Stimulated activated CD4-positive, alpha-beta T cell treated with anti-CD3 and anti-CD28 coated beads, Interleukin-1b, Interleukin-23, amount 100 ng/mL, for 24 hours (primary cell): ENCODE measurements around the gene HRH3.

Source experiments
- DNase-seq, 4 experiments: peaks; one replicate each; pipeline ENCODE4 v3.0.0-alpha.2; 2020; ENCODE audit warnings: low read depth in 4 of 4, low spot score in 1 of 4

The HRH3 gene

DNA sequence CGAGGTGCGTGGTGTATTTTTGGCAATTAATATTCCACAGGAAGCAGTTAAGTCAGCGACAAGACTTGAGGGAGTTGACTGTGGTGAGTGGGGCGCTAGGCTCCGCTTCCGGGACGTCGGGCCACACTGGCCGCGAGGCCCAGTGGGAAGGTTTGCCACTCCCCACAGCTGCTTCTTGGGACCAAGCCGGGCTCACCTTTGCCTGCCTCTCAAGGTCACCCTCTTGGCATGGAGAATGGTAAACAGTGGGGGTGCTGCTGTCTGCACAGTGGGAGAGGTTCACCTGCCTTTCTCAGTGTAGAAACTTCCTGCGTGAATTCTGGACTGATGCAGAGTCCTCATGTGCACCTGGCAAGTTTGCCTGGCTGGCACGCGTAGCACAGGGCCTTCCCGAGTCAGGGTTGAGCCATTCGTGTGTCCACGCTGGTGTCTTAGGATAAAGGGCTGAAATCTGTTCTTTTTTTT is 24.6 kb upstream of the HRH3 start:
- DNase-seq = no peak

DNA sequence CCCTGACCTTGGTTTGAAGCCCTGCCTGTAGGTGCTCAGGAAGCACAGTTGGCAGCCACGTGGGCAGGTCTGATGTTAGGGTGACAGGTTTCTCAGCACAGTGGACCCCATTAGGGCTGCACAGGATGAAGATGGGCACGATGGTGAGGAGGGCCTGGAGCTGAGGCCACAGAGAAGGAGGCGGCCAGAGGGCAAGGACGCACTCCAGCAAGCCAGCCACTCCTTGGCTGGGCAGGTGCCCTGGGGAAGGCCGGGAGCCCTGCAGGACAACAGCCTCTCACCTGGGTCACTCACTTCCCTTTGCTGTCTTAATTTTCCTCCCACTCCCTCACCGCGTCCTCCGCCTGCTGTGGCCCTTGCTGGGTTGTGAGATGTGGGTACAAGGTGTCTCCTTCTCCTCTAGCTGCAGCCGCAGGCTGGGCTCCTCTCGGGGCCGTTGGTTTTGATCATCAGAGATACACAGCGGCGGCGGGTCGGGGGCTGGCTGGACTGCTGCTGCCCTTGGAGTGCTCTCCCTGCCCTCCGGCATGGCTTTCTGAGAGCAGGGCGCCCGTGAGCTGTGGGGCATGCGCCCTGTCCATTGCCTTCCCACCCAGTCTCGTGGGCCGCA is 23.9 kb upstream of the HRH3 start:
- no peak for DNase-seq

DNA sequence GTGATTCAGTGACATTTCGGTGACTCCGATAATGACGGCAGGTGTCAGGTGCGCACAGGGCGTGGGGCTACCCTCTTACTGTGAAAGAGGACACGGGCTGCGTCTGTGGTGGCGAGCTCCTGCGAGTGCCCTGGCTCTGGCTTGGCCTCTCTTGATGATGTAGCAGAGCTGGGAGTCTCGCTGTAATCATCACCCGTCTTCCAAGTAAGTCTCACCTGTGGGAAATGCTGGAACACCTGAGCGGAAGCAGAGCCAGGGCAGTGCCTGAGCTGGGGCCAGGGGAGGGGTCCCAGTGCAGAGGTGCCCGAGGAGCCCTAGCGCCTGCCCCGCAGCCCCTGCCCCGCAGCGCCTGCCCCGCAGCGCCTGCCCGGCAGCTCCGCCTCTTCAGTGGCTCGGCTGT is 23.0 kb upstream of the HRH3 start:
- DNase-seq = no peak

DNA sequence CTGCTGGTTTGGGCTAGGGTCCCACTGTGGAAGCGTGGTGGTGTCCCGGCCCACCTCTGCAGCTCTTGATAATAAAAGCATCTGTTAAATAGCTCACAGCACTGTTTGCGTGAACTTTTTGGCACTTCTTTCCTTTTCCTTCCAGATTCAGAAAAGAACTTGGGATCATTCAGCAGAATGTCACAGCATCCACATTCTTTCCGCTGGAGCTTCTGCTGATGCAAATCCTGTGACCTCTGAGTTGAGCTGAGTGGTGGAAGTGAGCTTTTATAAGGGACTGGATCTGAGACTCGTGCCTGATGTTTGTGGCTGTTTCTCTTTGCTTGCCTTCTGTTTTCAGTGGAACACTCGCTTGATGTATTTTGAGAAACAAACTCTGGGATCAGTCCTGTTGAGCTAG is 22.1 kb upstream of the HRH3 start:
- no peak for DNase-seq

DNA sequence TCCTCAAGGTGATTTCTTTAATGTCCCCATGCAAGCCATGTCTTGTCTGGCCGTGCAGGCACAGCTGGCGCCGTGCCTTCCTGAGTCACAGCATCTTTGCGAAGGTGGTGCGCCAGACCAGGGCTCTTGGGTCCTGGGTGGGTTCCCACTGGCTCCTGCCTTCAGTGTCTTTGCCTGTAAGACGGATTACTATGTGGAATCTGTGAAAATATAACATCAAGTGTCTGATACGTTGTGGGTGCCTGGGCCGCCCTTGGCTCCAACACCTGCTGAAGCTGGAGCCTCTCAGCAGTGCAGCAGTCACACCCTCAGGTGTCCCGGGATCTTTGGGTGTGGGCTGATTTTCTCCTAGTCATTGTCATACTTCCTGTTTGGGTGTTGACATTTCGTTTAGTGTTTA is 21.4 kb upstream of the HRH3 start:
- no peak for DNase-seq

DNA sequence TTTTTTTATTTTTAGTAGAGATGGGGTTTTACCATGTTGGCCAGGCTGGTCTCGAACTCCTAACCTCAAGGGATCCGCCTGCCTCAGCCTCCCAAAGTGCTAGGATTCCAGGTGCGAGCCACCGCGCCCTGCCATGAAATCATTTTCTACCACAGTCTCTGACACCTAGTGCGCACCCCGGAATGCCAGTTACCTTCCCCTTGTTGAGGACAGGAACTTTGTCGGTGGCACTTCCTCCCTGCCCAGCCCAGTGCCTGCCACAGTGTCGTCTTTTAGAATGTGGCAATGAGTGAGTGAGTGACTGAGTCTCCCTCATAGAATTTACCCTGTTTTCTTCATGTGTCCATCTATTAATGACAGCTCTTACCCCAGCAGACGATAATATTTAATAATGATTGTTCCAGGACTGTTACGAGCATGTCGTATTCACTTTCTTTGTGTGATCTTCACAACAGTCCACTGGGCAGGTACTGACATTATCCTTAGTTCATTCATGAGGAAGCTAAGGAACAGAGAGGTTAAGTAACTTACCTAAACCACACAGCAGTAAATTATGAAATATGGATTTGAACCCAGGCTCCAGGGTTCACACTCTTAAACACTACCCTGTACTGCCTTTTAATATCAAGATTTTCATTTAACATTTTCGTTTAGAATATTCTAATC is 20.1 kb upstream of the HRH3 start:
- DNase-seq = no peak

DNA sequence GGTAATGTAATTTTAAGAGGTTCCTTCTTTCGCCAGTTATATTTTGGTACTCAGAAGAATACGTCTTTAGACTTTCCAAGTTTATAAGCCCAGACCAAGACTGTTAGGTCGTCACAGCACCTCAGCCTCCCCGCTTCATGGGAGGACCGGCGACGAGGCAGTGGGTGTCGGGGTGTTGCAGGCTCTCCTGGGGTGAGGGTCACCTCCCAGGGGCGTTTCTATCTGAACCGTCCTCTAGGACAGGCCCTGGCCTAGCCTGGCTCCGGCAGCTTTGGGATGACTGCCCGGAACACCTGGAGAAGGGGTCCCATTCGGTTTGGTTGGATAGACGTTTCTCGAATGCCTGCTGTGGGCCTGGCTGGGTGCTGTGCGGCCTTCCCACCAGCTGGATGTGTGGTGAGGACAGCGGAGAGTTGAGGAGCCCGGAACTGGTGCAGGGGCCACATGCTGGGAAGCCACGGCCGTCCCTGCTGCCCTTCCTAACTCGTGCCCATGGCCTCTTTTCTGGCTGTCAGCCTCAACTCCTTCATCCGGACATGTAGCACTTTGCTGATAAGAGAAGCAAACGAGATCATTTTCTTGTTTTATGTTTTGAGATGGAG is 19.3 kb upstream of the HRH3 start:
- no peak for DNase-seq

DNA sequence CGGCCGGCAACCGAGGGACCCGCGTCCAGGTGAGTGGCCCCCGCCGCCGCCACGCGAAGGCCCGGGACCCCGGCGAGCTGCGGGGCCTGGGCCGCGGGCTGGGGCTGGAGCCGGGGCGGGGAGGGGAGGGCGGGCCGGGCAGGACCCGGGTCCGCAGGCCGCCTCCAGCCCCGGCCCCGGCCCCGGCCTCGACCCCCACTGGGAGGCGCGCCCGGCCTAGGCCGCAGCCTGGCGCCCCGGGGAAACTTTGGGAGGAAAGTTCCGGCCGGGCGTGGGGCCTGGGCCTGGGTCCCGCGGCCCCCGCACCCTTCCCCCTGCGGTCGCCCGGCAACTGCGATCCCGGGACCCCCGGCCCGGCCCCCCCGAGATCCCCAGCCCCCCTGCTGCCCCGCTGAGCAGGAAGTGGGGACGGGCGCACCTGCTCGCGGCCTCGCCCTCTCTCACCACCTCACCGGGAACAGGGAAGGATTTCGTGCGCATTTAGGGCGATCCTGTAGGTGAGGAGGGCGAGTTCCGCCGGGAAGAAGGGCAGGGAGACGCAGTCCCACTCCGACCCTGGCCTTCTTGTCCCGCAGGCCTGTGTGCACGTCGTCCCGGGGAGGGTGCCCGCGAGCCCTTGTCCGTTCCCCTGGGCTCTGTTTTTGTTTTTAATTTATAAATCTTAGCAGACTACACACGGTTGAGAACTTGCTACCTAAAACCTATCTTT is 18.6 kb upstream of the HRH3 start:
- no peak for DNase-seq

DNA sequence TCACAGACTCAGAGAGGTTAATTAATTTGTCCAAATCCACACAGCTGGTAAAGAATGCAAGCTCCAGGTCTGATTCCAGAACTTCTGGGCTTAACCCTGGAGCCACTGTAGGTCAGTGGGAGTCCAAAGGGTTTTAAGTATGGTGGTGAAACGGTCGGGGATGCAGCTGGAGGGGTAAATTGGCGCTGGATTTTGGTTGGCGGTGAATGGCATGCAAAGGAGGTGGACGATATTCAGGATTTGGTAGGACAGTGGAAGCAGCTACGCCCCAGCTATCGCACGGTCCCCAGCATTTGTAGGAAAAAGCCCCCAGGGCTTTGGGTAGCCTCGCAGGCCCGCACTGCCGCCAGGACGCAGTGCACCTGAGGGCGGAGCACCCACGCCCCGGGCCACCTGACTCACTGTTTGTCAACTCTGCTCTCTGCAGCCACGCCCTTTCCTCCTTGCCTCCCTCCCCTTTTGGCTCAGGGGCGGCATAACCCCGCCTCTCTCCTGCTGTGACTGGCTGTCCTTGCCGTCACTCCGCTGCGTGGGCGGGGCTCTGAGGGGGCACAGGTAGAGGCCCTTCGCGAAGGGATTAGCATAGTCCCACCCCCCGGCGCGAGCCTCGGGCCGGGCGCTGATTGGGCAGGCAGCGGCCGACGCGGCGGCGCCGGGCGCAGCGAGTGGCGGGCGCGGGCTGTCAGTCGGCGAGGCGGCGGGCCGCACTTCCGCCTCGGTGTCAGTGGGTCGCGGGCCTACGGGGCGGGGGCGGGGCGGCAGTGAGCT is 17.9 kb upstream of the HRH3 start, which contains the start of gene OSBPL2:
TSS of gene OSBPL2 (plus strand) at position 721 of the 768 bp plus-strand sequence. CDS start 17,664 bp downstream, outside the sequence.
- DNase-seq = peak; percentile 100

DNA sequence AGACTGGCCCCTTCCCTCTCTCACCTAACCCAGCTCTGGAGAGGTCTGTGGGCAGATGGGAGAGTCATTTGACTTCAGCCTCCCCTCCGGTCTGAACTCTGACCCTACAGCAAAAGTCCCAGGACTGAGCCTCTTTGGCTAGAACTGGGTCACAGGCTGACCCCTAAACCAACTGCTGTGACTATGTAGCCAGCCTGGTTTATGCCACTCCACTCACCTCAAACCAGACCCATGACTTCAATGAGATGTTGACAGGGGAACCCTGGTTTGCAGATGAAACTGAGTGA is 17.4 kb upstream of the HRH3 start:
- no peak for DNase-seq

DNA sequence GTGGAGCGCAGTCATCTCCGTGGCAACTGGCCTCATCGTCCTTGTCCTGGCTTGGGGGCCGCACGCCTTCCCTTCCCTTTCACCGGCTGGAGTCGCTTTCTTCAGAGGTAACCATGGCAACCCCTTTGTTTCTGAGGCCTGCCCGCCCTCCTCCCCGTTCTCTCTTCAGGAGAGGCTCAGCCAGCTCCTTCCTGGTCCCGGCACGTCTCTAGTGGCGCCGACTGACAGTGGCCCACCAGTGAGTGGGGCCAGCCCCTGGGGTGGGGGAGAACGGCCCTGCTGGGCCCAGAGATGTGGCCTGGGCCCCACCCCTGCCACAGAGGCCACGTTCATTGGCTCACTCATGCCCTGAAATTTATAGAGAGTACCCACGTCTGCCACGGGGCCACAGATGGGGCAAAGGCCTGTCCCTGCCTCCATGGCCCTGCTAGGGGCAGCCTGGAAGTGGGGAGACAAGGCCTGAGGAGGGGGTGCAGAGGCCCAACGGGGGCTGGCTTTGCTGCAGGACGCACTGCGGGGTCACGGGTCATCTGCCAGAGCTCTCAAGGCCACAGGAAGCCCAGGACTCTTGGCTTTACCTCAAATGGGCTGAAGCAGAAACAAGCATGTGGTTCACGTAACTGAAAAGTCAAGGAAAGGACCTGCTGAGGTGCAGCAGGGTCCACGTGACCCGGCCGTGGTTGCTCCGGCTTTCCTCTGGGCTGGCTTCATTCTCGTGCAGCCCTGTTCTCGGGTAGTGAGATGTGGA is 16.9 kb upstream of the HRH3 start:
- DNase-seq = no peak

DNA sequence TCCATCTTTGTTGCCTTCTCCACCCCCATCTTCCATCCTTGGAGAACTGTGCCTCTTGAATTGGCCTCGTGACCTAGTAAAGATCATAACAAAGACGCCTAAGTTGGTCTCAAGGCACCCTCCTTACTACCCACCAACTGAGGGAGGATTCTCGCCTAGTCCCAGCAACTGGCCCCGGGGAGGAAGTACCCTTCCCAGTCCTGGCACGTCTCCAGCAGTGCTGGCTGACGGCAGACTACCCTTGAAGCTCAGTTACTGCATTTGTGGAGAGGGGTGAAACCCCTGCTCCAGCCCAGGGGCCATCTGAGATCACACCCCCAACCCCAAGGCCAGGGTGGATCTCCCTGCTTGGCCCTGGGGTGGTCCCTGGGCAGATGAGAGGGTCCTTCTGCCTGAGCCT is 16.1 kb upstream of the HRH3 start:
- no peak for DNase-seq

DNA sequence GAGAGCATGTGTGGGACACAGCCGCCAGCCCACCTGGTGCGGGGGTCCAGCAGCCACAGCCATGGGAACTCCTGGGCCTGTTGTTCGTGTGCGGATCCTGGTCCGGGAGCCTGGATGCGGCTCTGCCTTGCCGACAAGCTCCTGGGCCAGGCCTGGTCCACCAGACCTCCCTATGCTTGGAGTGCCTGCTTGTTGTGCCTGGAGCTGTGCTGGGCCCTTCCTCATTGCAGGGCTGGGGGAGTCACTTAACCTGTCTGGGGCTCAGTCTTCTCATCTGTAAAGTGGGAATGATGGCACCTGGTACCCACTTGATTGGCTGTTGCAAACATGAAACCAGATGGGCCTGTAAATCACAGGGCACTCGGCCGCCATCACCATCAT is 15.7 kb upstream of the HRH3 start:
- no peak for DNase-seq

DNA sequence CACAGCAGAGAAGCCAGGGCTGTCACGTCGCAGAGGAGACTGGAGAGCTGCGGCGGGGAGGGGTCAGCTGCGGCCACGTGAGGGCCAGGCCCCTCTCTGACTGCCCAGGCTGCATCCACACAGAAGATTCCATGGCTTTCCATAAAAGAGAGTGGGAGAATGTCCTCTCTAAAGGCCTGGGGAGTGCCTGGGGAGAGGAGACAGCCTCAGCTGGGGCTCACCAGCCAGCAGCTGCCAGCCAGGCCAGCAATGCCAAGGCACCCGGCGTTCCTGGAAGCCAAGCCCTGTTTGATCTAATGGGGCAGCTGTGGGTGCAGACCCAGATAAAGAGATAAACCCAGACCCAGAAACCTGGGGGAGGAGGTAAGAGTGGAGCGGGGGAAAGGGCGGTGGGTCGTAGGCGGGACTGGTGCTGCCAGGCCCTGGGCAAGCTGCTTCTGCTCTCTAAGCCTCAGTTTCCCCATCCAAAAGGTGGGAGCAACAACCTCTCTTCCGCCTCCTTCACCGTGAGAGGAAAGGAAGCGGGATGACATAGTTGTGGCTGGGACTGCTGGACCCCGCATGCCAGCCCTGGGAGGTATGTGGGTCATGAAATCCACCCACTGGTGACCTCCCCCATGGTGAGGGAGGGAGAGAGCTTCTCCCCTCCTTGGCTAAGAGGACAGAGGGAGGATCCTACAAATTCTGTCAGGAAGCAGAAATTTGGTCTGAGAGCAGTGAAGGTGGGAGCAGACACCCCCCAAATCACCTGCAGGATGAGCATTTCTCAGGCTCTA is 15.1 kb upstream of the HRH3 start:
- no peak for DNase-seq

DNA sequence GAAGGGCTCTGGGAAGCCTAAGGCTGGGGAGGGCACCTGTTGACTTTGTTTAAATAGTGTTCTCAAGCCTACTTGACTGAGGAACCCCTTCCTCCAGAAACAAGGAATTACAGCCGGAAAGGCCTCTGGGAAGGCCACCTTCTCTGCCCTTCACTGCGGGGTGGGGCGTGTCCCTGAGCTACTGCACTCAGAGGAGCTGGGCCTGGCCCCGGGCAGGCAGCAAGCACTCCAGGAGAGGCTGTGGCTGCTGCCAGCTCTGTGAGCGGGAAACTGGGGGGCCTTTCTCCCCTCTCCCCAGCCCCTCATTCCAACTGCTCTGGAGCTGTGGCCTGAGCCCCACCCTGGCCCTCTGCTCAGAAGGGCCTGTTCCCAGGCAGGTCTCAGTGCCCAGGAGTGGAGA is 14.3 kb upstream of the HRH3 start:
- no peak for DNase-seq

DNA sequence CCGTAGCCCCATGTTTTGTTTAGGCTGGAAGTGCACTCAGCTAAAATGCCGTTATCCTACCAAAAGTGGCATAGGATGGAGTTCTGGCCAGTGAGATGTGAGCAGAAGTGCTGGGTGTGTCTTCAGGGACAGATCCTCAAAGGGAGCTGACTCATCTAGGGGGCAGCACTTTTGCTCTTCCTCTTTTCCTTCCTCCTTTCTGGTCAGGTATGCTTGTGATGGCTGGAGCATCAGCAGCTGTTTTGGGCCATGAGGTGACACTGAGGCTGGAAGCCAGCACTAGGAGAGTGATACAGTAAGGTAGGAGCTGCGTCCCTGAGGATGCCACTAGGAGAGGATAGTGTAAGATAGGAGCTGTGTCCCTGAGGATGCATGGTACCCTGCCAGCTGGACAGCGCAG is 13.6 kb upstream of the HRH3 start:
- no peak for DNase-seq

DNA sequence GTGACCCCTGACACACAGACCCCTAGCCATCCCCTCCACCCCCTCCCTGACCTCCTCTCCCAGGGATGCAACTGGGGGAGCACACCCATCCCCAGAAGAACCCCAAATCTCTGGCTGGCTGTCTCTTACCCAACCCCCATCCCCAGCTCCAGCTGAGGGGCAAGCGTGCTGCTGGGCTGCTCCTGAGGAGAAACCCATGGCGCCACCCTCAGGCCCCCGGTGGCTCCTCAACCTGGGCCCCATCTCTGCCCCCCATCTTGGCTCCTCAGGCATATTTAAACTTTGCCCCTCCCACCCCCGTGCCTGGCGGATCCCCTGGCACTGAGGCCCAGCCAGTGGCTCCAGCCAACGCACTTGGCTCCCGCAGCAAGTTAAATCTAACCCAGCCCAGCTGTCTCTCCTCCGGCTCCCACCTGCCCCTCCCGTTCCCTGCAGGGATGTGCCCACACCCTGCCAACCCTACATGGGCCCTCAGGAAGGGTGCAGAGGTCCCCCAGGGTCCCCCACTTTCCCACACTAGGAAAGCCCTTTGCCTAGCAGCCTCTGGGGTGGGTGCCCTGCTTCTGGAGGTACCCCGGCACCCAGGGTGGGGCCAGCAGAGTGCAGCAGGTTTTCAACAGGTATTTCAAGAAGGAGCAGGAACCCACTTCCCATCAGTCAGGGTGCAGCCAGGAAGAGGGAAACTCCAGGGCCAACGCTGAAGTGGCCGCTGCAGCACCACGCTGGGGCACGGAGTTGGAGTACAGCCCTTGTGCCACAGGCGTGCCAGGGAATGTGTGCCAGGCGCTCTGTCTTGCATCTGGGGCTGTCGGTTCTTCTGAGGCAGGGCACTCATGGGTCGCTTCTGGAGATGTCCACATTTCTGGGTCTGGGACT is 12.9 kb upstream of the HRH3 start:
- no peak for DNase-seq

DNA sequence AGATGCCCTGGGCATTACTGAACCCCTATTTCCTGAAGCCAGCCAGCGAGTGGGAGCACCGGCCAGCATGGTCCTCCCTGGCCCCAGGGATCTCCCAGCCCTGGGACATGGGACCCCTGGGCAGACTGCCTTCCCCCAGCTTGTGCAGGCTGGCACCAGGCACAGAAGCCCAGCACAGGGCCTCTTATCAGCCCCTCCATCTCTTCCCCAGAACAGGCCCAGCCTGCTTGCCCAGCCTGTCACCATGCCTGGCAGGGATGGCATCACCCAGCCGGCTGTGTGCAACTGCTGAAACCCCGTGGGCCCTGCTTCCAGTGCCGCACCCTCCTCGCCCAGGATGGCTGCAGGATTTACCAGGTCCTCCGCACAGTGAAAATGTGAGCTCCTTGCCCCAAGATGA is 12.1 kb upstream of the HRH3 start:
- DNase-seq = no peak

DNA sequence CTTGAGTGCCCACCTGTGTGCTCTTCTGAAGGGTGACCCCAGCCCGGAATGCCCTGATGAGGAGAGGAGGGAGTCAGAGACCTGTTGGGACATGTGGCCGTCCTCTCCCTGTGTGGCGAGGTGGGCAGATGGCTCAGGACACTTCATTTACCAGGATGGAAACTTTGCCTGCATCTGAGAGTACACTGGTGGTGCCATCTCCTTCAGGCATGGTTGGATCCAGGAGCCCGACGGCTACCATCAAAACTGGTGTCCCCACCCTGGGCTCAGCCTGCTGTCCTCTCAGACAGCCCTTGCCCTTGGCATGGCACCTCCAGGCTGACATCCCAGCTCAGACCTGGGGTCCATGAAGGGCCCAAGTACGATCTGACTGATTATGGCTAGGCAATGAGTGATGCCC is 11.2 kb upstream of the HRH3 start:
- DNase-seq = no peak
